OCI-M2 (cell line): ENCODE measurements around the gene GIMAP5.

ENCODE experiments used
- DNase-seq: peaks from one replicate; lab custom pipeline; 2025; ENCODE audit not compliant: unreplicated experiment; lab: John Stamatoyannopoulos, UW

Gene GIMAP5

DNA sequence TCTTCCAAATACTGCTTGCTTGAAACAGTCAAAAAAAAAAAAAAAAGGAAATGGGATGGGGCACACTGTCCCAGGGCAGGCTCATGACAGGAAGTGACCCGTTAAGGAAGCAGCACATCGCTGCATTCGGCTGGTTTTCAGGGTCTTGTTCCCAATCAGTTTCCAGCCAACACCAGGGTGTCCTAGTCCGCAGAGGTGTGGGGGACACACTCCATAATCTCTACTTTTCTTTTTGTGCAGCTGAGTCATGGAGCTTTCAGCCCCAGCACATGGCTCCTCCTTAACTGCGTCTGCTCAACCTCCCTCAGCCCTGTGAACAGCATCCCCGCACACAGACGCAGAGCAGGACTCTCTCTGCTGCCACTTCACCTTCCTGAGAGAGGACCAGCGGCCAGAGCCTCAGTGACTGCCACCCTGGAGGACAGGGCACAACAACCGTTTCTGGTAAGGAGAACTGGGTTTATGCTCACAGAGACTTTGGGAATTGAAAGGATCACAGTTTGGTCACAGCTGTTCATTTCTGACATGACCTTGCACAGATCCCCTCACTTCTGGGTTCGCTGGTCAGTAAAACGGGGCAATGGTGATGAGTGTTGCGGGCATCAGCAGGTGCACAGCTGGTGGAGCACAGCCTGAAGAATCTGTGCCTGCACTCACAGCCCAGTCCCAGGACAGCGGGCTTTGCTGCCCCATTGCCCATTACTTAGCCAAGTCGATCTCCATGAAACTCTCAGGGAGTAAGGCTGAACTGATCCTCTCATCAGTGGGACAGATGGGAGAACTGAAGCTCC is at the start of gene GIMAP5:
GIMAP5 (plus strand) TSS at position 154 of the 791 bp plus-strand sequence. CDS start 3,467 bp downstream, outside the sequence.
- no peak for DNase-seq

DNA sequence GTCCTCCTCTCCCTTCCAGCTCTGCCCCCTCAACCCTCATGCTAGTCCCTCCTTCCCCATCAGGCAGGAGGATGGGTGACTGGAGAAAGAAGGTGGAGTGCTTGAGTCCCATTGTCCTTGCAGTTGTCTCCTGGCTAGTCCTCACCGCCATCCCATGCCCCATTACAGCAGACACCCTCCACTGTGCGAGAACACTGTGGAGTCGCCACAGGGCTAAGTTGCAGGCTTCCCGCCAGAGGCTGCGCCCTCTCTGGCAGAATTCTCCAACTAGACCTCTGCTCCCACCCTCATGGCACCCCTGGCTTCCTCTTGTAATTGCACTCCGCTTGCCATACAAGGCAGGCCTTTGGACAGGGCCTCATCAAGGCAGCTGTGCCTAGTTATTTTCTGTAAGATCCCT is 48.6 kb upstream of the GIMAP5 start:
- no peak for DNase-seq

DNA sequence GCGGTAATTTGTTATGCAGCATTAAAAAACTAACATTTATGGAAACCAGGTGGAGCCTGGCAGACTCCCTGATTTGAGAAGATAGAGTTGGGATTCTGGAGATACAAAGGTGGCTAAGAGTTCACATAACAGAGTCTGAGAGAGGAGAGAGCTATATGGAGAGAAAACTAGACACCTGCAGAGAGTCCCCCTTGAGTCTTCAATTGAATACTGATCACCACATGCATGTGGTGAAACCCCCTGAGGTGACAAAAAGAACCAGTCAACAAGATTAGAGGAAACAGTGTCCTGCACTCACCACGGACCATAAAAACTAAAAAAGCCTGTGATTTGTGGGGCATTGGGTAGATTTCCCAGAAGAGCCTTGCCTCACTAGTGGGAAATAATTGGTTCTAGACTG is 41.6 kb upstream of the GIMAP5 start:
- DNase-seq = no peak

DNA sequence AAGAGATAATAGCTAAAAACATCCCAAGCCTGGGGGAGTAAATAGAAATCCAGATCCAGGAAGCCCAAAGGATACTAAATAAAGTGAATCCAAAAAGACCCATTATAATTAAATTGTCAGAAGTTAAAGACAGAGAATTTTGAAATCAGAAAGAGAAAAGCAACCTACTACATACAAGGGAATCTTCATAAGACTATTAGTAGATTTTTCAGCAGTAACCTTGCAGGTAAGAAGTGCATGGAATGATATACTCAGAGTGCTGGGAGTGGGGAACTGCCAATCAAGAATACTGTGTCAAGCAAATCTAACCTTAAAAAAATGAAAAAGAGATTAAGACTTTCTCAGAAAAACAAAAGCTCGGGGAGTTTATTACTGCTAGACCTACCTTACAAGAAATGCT is 34.0 kb upstream of the GIMAP5 start:
- DNase-seq = no peak

DNA sequence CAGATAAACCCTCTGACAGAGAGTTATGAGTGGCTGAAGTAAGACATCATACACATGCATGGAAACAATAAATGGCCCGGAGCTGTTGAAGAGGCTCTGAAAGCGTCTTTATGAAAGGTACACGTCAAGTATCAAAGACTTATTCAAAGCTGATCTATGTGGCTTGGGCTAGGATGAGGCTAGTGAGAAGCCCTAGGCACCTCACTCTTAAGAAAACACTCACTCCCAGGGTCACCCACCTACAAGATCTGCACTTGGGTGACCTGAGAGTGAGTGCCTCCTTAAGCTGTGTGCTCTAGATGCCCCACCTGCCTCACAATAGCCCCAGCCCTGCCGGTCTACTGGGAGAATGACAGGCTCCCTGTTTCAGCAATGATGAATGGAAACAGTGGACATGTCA is 21.9 kb upstream of the GIMAP5 start:
- DNase-seq = no peak

DNA sequence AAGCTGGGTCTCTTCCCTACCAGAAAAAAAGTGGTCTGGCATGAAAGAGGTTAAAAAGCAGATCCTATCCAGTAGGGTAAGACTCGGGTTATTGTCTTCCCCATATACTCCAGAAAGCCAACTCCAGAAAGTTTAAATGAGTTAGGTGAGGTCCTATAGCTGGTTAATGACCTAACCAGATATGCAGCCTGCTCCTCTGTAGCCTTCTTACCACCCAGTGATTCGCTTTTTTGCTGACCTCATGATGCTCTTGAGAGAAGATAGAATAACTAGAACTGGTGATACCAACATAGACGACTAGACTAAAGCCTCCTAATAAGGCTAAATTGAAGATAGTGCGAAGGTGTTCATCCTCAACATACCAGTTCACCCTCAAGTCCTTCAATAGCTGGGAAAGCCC is 21.5 kb upstream of the GIMAP5 start:
- no peak for DNase-seq

DNA sequence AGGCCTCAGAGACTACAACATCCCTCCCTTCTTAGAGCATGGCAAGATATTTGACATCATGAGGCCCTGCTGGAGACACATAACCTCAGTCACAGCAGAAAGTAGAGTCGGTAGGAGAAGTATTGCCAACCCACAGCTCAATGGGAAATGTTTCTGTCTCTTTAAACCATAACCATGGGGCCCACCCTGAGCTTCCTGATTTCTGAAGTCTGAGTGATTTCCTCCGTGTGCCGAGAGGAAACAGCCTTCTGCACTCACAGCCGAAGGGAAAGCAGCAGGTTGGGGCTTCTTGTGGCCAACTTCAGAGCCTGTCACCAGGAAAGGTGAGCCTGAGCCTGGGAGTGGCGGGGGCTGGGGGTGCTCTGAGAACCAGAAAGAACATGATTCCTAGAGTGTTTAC is 20.9 kb upstream of the GIMAP5 start, which contains the start of gene GIMAP1:
GIMAP1 (plus strand) TSS at position 246 of the 400 bp plus-strand sequence. CDS start 2,435 bp downstream, outside the sequence.
- no peak for DNase-seq

DNA sequence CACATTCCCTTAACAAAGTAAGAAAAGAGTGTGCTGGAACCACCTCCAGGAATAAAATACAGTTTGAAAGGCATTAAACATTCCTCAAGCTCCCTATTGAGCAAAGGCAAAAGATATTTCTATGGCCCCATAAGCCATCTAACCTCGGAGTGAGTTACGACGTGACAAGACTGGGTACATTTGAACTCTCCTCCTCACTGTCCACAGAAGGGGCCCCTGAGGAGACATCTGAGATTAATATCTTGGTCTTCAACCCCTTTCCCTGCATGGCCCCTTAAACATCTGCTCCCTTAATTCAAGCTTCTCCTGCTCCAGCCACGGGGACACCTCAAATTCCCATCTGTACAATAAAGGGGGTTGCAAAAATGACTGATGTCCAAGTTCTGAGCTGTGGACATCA is 20.3 kb upstream of the GIMAP5 start:
- DNase-seq = no peak

DNA sequence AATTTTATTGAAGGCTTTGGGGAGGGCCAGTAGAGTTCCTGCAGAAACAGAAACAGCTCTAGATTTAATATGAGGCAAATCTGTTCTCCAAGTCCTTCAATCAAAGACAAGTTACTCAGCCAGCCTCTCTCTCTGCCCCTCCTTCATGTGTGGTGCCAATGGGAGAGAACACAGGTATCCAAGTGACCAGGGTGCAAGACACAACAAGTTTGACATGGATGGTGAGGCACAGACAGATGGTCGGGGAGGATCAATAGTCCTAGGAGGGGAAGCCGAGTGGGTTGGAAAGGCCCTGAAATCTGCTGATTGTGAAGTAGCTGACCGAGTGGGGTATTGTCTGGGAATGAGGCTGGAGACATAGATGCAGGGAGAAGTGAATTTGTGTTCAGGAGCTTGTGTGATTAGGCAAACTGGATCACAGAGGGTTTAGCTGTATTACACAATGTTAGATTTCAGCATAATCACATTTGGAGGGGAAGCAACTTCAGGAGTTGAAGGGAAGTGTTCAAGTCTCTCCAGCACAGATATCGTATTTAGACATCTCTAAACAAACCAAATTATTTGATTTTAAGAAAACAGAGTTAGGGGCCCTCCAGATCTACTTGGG is 19.3 kb upstream of the GIMAP5 start:
- DNase-seq = no peak

DNA sequence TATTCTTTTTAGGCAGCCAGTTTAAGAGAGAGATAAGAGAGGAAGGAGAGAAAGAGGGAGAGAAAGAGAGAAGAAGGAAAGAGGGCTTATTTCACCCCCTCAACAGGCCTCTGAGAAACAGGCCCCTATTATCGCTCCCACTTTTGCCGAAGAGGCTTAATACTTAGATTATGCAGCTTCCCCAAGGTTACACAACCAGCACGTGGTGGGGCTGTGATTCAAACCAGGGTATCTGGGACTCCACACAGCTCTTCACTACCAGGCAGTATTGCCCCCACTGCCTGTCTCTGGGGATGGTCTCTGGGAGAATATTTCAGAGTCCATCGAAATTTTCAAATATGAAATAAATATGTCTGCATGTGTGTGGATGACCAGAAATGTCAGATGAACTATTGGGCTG is 17.8 kb upstream of the GIMAP5 start:
- DNase-seq = no peak

DNA sequence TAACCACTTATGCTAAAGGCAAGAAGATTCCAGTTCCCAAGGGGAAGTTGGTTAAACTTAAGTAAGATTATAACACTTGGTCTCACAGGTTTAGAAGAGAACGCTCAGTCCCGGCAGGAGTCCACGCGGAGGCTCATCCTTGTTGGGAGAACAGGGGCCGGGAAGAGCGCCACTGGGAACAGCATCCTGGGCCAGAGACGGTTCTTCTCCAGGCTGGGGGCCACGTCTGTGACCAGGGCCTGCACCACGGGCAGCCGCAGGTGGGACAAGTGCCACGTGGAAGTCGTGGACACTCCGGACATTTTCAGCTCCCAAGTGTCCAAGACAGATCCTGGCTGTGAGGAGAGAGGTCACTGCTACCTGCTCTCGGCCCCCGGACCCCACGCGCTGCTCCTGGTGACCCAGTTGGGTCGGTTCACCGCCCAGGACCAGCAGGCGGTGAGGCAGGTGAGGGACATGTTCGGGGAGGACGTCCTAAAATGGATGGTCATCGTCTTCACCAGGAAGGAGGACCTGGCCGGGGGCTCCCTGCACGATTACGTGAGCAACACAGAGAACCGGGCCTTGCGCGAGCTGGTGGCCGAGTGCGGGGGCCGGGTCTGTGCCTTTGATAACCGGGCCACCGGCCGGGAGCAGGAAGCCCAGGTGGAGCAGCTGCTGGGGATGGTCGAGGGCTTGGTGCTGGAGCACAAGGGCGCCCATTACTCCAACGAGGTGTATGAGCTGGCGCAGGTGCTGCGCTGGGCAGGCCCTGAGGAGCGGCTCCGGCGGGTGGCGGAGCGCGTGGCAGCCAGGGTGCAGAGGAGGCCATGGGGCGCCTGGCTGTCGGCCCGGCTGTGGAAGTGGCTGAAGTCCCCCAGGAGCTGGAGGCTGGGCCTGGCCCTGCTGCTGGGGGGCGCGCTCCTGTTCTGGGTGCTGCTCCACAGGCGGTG is 17.0 kb upstream of the GIMAP5 start:
- no peak for DNase-seq

DNA sequence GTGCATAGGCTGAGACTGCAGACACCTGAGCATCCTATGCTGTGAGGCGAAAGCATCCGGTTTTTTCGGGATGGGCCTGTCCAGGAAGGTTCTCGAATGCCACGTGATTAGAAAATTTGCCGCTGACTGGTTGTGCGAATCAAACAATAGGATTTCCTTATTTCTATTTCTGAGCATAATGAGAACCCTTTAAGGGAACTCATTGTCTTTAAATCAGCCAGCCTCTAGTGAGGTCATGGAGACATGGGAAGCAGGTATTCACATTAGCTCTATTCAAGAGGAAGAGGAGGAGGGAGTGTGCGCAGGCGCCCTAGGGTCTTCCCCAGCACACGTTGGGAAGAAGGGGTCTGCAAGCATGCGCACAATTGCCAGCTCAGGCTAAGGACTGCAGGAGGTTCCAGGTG is 15.2 kb upstream of the GIMAP5 start:
- no peak for DNase-seq

DNA sequence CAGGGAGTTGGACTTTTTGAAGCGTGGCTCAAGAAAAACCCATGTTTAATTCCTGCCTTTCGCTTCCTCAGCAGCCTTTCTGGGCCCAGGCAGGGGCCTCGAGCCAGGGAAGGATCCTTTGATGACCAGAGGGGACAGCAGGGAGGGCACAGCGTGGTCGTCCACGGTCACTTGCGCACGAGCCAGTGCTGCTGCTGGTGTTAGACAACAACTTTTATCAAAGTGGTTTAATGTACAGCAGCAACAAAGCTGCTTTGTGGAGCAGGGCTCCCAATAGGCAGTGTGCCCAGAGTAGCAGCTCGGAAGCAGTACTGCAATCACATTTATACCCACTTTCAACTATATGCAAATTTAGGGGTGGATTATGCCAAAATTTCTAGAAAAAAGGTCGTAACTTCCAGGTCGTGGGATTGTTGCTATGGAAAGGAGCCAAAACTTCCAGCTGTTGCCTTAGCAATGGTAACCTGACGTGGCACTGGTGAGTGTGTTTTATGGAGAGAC is 14.7 kb upstream of the GIMAP5 start:
- DNase-seq = no peak

DNA sequence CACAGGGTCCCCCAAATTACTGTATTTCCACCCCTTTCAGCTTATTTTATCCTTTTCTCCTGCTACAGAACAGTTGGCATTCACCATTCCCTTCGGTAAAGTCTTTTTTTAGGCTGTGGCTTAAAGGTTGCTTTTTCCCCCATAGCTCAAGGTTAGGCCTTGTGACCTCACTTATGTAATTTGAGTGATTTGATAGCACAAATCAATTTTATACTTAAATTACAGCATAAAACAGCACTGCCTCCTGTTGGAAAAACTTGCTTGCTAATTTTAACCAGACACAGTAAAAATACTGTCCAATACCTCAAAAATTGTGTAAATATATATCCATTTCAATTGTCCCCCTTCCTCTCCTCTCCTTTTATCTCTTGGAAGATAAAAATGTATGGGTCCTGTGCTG is 13.8 kb upstream of the GIMAP5 start:
- no peak for DNase-seq

DNA sequence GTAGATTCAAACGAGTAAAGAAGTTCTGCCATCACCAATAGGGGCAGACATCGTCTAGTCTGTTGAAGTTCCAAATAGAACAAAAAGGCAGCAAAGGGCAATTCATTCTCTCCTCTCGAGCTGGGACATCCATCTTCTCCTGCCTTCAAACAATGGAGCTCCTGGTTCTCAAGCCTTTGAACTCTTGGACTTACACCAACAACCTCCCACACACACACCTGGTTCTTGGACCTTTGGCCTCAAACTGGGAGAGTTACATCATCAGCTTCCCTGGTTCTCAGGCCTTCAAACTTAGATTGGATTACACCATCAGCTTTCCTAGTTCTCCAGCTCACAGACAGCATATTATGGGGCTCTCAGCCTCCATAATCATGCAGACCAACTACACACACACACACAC is 9.8 kb upstream of the GIMAP5 start:
- no peak for DNase-seq

DNA sequence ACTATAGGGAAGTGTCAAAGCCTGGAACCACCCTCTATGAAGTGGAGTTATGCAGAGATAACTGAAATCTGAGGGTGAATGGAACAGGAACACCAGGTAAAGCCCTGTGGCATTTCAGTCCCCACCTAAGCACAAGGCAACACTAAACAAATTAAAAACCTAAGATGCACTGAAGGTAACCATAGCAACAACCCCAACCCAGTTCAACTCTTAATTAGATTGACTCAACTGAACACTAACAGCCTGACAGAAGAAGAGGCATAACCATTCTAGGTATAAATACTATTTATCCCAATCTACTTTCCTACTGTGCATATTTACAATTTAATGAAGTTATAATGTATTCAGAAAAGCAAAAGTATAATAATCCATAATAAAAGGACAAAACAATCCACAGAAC is 9.2 kb upstream of the GIMAP5 start:
- no peak for DNase-seq

DNA sequence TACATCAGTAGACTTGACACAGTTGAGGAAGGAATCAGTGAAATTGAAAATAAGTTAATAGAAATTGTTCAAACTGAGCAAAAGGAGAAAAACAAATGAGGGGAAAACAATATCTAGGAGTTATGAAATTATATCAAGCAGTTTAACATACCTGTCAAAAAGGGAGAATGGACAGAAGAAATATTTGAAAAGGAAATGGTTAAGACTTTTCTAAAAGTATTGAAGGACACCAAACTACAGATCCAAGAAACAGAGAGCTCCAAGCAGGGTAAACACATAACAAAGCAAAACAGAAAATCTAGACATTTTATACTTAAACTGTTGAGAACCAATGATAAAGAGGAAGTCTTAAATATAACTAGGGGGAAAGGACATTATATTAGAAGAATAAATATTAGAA is 8.6 kb upstream of the GIMAP5 start:
- DNase-seq = no peak

DNA sequence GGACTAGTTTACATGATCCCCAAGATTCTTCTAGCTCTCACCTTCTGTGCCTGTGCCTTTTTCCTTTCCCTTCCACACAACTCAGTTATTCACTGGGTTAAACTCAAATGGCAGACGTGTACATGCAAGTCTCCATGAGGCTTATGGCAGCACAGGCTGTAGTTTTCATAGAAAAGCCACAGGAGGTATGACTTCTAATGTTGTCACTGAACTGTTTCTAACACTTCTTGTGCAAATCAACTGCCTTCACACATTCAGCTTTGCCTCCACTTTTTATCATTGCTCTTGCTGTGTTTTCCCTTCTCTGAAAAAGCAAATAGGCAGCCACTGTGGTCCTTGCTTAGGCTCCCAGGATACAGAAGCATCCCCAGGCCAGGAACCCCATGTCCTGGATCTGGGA is 5.3 kb upstream of the GIMAP5 start:
- DNase-seq = no peak

DNA sequence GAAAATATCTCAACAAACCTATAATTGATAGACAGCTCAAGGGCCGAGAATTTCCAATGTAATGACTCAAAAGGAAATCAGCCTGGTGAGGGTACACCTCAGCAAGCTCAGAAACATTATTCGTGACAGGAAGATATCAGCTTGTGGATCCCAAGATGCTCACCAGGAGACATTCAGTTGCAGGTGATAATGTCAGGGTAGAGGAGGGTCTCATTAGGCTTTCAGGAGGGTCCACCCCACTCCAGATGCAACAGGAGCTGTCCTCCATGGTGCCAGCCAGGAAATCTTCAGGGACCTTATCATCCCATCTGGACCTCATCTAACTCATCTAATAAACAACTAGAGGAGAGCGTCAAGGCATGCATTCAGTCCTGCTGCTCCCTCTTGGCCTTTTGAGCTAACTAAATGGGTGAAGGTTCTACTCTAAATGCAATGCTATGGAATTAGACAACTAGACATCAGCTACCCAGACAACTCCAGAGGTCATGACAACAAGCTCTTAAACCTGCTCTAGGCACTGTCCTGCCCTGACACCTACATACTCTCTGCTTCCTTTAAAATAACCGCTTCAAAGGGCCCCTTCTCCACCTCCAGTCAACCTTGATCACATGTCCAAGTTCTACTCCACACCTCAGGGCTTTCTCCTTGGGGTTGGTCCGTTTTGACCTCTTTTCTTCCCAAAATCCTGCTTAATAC is 4.3 kb upstream of the GIMAP5 start:
- no peak for DNase-seq

DNA sequence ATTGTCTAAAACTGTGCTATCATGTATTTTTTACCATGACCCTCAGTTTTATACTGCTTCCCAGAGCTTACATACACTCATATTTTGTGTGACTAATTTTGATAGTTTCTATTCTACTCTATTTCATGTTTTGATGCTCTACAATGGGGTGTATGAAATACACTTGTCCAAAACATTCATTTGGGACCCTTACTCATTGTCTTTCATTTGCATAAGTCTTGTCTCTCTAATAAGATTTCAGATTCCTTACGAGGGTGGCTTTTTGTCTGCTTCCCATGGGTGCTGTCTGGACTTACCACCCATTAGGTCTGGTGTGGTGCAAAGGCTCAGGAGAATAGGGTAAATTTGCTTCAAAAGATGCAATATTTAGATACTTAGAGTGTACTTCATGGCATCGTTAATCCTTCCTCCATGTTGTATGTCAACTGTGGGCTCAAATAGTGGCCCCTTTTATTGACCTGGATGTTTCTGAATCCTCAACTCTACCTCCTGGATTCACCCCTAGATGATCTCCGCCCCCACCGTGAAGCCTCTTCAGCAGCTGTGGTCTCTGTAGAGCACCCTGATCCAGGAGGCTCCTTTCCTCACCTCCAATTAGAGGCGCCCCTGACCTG is 3.6 kb upstream of the GIMAP5 start:
- DNase-seq = no peak
